ENCODE measurements around the gene ARFGEF3.
A peak's percentile ranks its signal among the peaks of the same experiment; 100 is the strongest.

DNA sequence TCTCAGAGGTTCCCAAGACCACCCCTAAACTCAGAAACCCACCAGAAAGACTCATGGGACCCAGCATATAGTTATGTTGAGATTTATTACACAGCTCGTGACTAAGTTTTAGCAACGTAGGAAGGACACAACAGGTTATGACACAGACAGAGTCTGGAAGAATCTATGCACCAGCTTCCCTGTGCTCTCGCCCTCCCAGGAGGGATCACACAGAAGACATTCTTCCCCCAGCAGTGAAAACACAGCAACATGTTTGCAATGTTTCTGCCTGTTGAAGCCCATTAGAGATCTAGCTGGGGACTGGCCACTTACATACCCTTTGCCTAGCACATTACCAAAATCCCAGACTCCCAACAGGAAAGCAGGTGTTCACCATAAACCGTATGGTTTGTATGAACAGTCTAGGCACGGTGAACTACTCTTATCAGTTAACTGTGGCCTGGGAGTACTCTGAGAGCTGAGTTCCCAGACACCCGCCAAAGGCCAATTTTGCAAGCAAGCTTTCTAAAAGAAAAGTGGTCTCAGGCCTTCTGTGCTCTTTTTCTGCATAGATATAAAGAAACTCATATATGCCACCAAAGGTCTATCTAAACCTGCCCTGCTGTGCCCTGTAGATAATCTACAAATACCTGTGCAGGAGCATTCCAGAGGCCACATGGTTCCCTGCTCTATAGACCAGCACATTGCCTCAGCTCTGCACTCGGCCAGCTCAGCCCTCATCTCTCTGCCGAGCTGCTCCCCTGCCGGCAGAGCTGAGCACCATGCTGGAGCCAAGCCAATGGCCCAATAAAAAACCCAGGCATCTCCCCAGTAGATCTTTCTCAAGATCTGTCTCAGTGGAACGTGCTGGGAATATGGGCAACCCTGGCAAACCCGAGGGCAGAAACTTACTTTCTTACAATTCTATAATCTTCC is 146.3 kb downstream of the ARFGEF3 start:
- TF ChIP-seq, protein P1, sequence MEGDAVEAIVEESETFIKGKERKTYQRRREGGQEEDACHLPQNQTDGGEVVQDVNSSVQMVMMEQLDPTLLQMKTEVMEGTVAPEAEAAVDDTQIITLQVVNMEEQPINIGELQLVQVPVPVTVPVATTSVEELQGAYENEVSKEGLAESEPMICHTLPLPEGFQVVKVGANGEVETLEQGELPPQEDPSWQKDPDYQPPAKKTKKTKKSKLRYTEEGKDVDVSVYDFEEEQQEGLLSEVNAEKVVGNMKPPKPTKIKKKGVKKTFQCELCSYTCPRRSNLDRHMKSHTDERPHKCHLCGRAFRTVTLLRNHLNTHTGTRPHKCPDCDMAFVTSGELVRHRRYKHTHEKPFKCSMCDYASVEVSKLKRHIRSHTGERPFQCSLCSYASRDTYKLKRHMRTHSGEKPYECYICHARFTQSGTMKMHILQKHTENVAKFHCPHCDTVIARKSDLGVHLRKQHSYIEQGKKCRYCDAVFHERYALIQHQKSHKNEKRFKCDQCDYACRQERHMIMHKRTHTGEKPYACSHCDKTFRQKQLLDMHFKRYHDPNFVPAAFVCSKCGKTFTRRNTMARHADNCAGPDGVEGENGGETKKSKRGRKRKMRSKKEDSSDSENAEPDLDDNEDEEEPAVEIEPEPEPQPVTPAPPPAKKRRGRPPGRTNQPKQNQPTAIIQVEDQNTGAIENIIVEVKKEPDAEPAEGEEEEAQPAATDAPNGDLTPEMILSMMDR (conservative IDR thresholded peaks at IDR 0.05; ENCODE audit: low read depth, low read length): peak; percentile 39; the same call in 1 of the 2 replicates
- TF ChIP-seq EZH2 (IDR thresholded peaks at IDR 0.05; ENCODE audit: borderline replicate concordance, low read depth, low read length, poor library complexity, severe bottlenecking): no peak

Data from A673 (cell line).